Glomerular visceral epithelial cell (primary cell): ENCODE results near the gene SCIMP.
"Not testable (repeated sequence)": the region's sequence is repeated elsewhere in the genome, so short reads cannot be mapped to it uniquely, and the experiment has no call there.

Source experiments
- DNase-seq: peaks from one replicate; pipeline ENCODE4 v3.0.0-alpha.2; 2016; ENCODE audit errors: extremely low spot score

The SCIMP gene

DNA sequence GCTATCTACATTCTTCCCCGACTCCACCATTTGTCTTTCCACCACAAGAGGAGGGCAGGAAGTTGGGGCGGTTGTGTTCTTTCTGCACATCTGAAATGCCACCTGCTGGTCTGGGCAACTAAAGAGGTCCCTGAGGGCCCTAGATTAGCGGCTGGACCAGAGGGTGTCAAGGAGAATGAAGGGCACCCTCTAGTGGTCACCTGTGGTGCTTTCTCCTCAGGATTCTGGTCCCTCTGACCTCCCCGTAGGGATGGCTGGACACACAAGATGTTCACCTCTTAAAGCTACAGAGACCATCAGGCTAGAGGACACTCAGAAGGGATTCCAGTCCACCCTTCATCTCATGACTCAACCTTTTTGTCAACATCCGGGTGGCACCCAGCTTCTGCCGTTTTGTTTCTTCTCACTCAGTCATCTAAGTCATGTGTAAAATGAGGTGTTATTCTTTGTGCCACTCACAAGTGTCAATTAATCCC is 2.9 kb upstream of the SCIMP start:
- peak; percentile 76 for DNase-seq

DNA sequence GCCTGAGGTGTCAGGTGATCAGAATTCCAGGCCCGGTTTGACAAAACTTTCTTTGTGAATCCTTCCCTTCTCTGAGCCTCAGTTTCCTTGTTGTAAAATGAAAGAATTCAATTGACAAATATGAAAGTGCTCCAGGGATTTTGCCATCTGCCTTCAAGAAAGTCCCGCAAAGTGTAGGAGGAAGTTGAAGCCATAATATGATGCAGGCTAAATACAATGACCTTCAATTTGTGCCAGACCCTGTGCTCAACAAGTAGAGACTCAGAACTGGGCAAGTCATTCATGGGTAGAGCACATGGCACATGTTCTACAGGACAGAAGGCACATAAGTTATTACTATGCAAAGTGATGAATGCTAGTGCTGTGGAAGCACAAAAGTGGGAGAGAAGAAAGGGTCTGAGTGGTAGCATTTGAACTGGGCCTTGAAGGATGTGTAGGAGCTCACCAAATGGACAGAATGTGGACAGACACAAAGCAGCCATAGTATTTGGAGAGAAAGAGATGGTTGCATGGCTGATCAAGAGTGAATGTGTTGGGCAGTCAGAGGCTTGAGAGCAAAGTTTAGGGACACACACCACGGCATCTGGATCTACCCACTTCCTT is 2.4 kb upstream of the SCIMP start:
- no peak for DNase-seq

DNA sequence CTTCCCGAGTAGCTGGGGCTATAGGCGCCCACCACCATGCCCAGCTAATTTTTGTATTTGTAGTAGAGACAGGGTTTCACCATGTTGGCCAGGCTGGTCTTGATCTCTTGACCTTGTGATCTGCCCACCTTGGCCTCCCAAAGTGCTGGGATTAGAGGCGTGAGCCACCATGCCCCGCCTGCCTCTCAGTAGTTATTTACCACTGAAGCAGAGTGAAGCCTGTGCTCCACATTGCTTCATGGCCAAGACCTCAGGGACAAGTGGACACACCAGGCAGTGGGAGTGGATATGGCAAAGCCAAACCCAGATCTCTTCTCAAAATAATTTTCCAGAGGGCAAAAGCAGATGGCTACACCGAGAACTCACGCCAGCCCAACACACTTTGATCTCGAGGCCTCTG is 1.2 kb downstream of the SCIMP start:
- not testable (repeated sequence) for DNase-seq

DNA sequence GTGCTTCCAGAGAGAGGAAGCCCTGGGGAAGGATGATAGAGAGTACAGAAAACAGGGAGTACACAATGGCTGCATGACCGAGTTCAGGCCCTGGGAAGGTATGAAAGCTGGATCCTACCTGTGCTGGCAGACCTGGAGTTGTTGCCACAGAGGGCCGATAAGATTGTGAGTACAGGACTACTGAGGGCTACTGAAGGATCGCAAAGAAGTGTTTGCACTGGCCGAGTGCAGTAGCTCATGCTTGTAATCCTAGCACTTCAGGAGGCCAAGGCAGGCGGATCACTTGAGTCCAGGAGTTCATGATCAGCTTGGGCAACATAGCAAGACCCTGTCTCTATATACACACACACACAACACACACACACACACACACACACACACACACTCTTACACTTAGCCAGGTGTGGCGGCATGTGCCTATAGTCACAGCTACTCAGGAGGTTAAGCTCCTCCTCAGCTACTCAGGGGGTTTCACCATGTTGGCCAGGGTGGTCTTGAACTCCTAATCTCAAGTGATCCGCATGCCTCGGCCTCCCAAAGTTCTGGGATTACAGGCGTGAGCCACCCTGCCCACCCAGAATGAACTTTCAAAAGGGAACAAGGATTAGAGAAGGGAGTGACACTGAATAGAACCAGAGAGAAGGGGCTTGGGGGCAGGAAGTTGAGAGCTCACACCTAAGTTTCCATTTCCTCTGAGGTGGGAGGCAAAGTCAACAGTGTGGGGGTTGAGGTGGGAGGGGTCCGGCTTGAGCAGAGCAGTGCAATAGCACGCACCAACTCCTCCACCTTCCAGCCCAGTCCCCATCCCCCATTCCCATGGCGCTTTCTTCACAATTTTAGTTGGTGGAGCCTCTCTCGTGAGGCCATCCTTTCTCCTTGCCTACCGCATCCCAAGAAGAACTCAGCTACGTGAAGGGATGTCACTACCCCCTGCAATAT is 7.5 kb downstream of the SCIMP start:
- DNase-seq = no peak

DNA sequence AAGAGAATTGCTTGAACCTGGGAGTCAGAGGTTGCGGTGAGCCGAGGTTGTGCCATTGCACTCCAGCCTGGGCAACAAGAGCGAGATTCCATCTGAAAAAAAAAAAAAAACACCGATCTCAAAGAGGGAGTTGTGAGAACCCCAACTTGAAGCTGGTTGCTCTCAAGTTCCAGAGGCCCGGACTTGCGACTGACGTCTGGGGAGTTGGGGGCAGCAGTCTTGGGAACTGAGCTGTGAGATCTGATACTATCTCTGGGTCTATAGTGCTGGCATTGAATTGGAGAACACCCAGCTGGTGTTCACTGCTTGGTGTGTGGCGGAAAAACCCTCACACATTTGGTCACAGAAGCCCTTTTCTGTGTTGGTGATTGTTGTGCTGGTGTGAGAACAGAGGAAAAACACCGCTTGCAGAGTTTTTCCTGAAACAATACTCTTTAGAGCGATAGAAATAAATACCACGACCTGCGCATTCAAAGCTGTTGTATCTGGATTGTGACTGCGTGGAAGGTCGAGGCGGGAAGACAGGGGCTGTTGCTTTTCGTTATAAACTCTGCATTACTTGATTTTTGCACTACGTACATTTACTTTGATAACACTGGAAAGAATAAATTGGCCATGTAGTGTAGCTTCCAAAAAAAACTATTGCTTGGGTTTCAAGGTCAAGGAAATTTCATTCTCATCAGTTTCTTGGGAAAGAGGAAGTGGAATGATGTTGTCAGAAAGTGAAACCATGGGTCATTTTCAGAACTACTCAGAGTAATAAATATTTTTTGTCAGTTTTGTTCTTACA is 8.8 kb downstream of the SCIMP start:
- DNase-seq = no peak

DNA sequence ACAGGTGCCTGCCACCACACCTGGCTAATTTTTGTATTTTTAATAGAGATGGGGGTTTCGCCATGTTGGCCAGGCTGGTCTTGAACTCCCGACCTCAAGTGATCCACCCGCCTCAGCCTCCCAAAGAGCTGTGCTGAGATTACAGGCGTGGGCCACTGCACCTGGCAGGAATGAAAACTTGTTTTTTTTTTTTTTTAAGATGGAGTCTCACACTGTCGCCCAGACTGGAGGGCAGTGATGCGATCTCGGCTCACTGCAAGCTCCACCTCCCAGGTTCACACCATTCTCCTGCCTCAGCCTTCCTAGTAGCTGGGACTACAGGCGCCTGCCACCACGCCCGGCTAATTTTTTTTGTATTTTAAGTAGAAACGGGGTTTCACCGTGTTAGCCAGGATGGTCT is 12.7 kb downstream of the SCIMP start:
- not testable (repeated sequence) for DNase-seq

DNA sequence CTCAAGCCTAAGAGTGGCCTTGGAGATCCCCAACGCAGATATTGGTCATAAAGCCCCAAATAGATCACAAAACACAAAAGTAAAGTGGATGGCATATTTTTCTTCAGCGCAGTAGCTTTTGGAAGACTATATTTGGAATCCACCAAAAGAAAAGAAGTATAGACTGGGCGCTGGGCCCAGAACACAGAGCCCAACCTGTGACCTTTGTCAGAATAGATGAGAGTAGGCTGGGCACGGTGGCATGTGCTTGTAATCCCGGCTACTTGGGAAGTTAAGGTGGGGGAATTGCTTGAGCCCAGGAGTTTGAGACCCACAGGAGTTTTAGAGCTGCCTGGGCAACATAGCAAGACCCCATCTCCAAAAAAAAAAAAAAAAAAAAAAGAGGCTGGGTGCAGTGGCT is 14.6 kb downstream of the SCIMP start:
- no peak for DNase-seq

DNA sequence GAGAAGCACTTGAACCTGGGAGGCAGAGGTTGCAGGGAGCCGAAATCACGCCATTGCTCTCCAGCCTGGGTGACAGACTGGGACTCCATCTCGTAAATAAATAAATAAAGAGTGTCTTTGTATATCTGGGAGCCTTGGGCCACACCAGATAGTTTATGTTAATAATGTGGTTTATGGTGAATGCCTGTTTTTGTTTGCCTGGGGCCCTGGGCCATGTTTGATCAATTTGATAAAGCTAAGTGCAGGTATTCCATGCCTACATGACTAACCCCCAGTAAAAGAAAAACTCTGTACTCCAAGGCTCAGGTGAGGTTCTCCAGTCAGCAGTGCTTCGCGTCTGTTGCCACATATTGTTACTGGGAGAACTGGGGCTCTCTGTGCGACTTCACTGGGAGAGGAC is 15.1 kb downstream of the SCIMP start:
- no peak for DNase-seq

DNA sequence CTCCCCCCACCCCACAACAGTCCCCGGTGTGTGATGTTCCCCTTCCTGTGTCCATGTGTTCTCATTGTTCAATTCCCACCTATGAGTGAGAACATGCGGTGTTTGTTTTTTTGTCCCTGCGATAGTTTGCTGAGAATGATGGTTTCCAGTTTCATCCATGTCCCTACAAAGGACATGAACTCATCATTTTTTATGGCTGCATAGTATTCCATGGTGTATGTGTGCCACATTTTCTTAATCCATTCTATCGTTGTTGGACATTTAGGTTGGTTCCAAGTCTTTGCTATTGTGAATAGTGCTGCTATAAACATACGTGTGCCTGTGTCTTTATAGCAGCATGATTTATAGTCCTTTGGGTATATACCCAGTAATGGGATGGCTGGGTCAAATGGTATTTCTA is 17.1 kb downstream of the SCIMP start:
- DNase-seq = not testable (repeated sequence)

DNA sequence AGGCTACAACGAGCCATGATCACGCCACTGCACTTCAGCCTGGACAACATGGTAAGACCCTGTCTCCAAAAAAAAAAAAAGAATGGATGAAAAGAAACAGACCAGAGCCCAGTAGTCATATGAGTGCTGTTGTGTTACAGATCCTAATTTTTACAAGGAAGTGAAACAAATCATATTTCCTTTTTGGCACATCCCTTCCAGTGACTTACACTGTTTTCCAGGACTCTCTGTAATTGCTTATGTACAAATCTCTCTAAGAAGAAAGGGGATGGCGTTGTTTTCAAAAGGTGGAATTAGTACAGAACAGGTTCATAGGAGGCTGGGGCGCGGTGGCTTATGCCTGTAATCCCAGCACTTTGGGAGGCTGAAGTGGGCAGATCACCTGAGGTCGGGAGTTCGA is 23.2 kb downstream of the SCIMP start:
- no peak for DNase-seq

DNA sequence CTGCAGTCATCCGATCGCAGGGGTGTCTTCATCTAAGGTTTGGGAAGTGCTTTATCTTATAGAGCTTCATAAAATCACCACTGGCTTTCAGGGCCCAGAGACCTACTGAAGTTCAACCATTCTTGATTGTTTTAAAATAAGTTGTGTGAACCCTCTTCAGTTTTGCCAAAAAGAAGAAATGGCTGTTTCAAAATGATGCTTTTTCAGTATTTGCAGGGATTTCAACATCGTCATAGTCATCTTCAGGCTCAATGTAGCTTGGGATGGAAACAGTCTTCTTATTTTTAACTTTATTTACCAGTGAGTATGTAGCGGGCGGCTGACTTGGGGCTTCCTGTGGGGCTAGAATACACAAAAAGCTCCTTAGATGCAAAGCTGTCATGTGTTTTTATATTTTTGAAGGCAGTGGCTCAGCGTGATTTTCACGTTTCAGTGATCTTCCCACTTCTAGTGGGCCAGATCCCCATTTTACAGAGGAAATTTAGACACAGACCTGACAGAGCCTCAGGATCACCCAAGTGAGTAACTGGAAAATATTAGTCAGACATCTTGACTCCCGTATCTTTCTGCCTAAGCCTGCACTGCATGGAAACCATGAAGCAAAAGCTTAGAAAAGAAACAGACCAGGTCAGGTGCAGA is 23.9 kb downstream of the SCIMP start:
- no peak for DNase-seq

DNA sequence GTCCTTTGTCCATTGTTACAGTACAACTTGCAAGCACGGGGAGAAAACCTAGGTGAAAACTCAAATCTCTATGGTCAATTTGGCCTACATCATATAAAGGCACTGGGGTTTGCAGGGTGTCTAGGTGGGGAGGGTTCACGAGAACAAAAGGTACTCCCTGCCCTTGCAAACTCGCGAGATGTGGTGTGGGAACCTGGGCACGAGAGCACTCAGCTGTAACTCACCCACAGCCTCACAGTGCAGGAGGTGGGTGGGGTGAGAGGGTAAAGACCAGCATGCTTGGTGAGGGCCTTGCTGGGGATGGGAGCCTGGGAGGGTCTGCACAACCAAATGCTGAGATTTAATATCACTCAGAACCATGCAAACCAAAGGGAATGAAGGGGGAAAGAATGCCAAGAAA is 24.6 kb downstream of the SCIMP start:
- no peak for DNase-seq

DNA sequence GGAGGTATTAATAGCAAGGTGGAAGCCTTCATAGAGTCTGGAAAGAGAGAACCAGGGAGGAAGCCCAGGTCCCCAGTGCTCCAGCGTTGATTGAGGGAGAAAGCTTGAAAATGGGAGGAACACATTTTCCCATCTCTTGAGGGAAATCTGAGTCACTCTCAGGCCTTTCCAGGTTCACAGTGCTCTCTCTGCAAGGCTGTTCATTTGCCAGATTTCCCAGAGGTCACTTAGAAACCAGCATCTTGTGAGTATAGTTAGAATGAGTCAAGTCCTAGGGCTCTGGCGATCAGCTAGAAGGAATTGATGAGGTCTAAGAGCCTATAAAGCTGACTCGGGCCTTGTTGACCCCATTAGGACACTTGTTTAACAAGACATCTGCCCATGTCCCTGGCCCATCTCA is 25.3 kb downstream of the SCIMP start:
- no peak for DNase-seq

DNA sequence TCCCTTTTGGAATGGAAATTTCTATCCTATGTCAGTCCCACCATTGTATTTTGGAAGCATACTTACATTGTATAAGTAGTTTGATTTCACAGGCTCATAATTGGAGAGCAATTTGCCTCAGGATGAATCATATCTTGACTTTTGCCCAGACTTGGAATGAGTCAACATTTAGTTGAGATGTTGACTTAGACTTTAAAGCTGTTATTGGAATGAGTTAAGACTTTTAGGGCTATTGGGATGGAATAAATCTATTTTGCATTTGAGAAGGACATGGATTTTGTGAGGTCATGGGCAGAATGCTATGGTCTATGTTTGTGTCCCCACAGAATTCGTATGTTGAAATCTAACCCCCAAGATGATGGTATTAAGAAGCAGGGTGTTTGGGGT is 30.8 kb downstream of the SCIMP start:
- no peak for DNase-seq

DNA sequence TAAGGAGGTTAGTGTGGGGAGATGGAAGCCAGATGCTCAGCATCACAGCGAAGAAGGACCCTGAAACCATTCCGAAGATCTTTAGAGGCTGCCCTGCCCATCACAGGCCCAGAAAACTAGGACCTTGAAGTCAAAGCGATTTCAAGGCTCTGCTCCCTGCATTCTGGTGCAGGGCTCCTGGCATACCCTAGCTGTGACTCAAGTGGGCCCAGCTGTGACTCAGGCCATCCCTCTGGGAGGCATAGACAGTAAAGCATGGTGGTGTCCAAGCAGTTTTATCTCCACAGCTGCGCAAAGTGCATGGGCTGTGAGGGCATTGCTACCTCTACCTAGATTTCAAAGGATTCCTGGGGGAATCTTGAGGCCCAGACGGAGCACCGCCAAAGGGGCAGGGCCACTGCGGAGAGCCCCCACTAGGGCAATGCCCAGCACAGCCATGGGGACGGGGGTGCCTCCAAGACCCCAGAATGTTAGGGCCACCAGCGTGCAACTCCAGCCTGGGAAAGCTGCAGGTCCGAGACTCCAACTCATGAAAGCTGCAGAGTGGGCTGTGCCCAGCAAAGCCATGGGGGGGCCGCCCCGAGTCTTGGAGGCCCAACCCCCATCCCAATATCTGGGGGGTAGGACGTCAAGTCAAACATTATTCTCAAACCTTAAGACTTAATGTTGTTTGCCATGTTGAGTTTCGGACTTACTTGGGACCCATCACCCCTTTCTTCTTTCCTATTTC is 31.3 kb downstream of the SCIMP start:
- DNase-seq = no peak

DNA sequence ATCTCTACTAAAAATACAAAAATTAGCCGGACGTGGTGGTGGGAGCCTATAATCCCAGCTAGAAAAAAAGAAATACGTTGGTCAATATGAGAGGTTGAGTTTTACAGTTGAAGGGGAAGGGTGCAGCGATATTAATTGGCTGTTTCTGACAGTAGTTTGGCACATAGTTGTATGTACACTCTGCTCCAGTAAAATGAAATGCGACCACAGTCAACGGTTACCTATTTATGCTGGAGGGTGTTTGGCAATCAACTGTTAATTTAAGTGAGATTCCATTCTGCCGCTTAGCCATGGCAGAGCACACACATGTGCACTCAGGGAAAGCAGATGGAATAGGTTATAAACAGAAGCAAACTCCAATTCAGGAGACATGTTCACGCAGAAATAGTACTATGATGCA is 33.6 kb downstream of the SCIMP start:
- no peak for DNase-seq

DNA sequence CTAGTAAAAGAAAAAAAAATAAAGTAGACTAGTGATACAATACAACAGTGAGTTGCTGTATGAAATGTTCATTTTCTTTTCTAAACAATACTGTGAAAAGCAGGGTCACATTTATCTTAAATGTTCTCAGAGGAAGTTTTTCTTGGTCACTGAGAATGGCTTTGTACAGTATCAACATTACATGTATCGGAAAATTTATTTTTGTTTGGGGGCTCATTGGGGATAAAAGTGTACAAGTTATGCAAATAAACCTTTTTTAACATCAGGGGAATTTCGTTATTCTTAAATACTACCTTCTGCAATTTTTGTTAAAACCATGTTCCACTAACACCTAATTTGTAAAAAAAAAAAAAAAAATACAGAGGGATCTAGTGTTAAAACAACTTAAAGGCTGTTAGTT is 34.3 kb downstream of the SCIMP start:
- DNase-seq = no peak

DNA sequence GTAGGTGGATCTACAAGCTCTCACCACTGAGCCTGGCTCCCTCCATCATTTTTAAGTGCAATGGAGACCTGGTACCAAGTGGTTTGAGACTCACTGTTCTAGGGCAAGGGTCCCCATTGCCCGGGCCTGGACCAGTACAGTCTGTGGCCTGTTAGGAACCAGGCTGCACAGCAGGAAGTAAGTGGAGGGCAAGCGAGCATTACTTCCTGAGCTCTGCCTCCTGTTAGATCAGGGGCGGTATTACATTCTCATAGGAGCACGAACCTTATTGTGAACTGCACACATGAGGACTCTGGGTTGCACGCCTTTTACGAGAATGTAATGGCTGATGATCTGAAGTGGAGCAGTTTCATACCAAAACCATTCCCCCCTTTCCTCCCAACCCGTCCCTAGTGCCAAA is 36.2 kb downstream of the SCIMP start:
- no peak for DNase-seq

DNA sequence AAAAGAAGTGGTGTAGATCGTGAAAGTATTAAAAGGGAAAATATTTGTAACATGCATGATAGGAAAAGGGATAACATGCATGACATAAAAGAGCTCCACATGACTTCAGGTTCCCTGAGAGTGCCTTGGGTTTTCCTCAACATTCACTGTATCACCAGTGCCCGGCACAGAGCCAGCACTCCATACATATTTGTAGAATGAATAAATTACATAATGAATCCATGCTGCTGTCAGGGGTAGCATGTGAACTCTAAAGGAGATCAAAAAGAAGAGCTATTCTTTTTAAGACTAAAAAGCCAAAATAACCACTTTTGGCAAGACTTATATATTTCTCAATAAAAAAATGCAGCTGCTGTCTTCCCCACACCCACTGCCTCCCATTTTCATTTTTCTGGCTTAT is 40.3 kb downstream of the SCIMP start:
- no peak for DNase-seq

DNA sequence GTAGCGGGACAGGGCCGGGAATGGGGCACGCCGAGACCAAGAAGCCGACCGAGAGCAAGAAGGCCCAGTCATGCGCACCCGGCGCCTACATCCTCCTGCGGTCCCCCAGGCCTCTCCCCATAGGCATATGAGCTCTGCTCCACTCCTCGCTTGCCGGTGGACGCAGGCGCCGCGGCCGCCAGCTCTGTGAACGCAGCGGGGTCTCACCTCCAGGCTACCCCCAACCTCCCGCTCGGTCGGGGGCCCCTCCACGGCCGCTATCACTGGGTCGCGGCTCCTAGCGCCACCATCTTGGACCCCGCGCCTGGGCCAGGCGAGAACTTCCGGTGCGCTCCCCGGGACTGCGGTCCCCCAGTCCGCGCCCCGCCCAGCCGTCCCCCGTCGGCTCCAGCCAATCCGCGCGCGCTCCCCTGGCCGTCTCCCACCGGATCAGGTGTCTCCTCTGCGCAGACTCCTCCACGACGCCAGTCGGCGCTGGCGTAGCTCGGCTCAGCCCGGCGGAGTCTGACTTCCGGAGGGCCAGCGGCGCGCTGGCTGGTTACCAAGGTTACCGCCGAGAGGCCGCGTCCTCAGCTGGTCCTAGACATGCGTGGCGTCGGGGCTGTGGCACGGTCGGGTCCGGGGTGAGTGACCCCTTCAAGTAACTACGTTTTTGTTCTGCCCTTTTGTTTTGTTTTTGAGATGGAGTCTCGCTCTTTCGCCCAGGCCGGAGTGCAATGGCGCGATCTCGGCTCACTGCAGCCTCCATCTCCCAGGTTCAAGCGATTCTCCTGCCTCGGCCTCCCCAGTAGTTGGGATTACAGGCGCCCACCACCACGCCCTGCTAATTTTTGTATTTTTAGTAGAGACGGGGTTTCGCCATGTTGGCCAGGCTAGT is 42.9 kb downstream of the SCIMP start, which contains the start of gene ZNF594:
TSS of gene ZNF594 (minus strand) at position 328 of the 877 bp plus-strand sequence. CDS start 7,612 bp downstream, outside the sequence.
- peak; percentile 97 for DNase-seq
